8988T (cell line): Measurements from ENCODE around the gene RPAP2.
"Not testable (repeated sequence)": the region's sequence is repeated elsewhere in the genome, so short reads cannot be mapped to it uniquely, and the experiment has no call there.

ENCODE experiments used
- DNase-seq: peaks from one replicate; pipeline ENCODE4 v3.0.0; 2011

The RPAP2 gene

GRCh38 chr1:92298573-92299476 lies at the start of gene RPAP2, which contains the start of gene GLMN:
Gene RPAP2, plus strand, starts transcription at chr1:92299059. Its CDS starts 15 bp downstream, at chr1:92299074.
Gene GLMN, minus strand, starts transcription at chr1:92298987. Its CDS starts 988 bp downstream, at chr1:92297999.
- DNase-seq, result peak; percentile 28

GRCh38 chr1:92254714-92255113 lies 44.1 kb upstream of the RPAP2 start:
- DNase-seq, result not testable (repeated sequence)

- no peak for DNase-seq
Observed at GRCh38 chr1:92259350-92259749, 39.5 kb upstream of the RPAP2 start.

GRCh38 chr1:92262516-92262915 lies 36.3 kb upstream of the RPAP2 start:
- no peak for DNase-seq

GRCh38 chr1:92273039-92273438 lies 25.8 kb upstream of the RPAP2 start:
- DNase-seq, result no peak

DNA sequence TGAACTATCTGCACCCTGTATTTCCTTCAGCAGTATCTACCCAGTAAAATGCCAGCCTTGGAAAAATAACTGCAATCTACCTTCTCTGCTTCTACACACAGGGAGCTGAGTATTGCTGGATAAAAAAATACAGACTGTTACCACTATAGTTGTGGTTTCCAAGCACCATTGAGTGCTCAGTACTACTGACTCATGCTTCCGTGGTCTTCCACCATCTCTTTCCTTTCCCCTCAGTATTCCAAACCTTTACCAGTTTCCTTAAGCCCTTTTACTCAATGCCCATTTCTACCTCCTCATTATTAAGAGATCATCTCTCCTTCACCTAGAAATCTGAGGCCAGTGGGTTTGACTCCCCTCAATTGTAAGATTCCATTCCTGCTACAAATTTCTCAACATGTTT lies 23.9 kb upstream of the RPAP2 start:
- DNase-seq, result no peak

DNA sequence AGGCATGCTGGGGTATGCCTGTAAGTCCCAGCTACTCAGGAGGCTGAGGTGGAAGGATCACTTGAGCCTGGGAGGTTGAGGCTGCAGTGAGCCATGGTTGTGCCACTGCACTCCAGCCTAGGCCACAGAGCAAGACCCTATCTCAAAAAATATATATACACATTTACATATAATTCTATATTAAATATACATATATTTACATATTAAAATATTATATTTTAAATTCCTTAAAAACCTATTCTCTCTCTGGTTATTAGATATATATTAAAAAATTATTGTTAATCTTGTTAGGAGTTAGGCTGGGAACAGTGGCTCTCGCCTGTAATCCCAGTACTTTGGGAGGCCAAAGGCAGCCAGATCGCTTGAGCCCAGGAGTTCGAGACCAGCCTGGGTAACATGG lies 22.8 kb upstream of the RPAP2 start:
- DNase-seq, result no peak

DNA sequence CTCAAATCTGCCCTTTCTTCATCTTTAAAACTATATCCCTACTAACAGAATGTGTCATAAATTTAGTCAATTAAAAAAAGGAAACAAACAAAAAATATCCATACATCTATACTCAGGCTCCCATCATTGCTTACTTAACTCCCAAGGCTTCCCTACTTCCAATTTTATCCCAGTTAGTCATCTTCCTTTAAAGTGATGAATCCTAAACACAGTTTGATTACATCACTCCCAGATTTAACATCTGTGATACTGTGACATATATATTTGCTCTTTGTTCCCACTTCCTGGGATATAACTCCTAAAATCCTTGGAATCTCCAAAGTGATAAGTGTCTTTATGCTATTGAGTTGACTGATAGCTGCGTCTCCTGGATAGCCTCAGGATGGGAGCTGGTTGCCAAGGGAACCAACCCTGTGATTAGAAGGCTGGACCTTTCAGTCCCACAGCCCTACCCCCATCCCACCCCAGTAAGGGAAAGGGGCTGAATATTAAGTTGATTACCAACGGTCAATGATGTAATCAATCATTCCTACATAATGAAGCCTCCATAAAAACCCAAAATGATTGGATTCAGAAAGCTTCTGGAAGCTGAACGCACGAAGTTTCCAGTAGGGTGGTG lies 21.6 kb upstream of the RPAP2 start:
- no peak for DNase-seq

DNA sequence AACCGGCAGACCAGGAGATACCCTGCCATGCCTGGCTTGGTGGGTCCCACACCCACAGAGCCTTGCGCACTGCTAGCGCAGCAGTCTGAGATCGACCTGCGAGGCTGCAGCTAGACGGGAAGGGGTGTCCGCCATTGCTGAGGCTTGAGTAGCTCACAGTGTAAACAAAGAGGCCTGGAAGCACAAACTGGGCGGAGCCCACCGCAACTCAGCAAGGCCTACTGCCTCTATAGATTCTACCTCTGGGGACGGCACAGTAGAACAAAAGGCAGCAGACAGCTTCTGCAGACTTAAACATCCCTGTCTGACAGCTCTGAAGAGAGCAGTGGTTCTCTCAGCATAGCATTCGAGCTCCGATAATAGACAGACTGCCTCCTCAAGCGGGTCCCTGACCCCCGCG lies 19.1 kb upstream of the RPAP2 start:
- not testable (repeated sequence) for DNase-seq

DNA sequence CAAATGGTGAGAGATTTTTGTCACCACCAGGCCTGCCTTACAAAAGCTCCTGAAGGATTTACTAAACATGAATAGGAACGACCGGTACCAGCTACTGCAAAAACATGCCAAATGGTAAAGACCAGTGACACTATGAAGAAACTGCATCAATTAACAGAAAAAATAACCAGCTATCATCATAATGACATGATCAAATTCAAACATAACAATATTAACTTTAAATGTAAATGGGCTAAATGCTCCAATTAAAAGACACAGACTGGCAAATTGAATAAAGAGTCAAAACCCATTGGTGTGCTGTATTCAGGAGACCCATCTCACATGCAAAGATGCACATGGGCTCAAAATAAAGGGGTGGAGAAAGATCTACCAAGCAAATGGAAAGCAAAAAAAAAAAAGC lies 17.4 kb upstream of the RPAP2 start:
- not testable (repeated sequence) for DNase-seq

- no peak for DNase-seq
Observed at GRCh38 chr1:92291372-92291999, 7.4 kb upstream of the RPAP2 start.

- no peak for DNase-seq
Observed at GRCh38 chr1:92298213-92298572, 666 bp upstream of the RPAP2 start.

DNA sequence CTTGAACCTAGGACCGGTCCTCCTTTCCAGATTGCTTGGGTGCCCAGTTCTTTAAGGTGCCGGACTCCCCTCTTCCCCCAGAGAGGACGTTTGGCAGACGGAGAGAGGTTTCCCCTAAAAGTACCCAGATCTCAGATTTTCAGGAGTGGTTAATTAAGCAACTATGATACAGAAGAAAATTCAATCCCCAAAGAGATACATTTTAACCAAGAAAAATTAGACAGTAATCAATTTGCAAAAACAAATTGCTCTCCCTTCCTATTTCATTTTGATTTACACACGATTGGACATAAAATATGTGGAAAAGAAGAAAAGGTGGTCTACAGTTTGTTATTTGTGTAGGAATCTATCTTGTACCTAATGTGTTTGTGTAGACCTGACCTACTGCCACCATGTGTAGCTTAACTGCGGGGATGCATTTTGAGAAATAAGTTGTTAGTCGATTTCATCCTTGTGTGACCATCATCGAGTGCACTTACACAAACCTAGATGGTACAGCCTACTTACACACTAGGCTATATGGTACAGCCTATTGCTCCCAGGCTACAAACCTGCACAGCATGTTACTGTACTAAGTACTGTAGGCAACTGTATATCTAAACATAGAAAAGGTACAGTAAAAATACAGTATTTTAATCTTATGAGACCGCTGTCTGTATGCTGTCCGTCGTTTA lies 755 bp downstream of the RPAP2 start:
- DNase-seq, result no peak

- no peak for DNase-seq
Observed at GRCh38 chr1:92301021-92301420, 2.2 kb downstream of the RPAP2 start.

GRCh38 chr1:92306020-92306419 lies 7.2 kb downstream of the RPAP2 start:
- no peak for DNase-seq

DNA sequence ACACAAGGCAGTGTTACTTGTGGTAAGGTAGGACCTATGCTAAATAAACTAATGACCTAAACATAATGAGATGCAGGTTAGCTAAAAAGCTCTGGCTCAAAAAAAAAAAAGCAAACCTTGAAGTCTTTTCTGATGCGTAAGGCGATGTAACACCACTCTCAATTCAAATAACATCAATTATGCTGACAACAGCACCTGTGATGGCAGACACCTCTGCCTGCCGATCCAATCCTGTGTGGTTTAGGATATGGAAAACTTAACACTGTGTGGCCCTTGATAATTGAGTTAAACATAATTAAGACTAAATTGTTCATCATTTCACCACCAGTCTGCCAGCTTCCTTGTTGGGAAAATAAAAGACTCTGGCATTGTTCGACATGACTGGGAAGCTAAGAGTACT lies 9.1 kb downstream of the RPAP2 start:
- DNase-seq, result no peak

GRCh38 chr1:92310185-92310597 lies 11.3 kb downstream of the RPAP2 start:
- DNase-seq, result no peak

DNA sequence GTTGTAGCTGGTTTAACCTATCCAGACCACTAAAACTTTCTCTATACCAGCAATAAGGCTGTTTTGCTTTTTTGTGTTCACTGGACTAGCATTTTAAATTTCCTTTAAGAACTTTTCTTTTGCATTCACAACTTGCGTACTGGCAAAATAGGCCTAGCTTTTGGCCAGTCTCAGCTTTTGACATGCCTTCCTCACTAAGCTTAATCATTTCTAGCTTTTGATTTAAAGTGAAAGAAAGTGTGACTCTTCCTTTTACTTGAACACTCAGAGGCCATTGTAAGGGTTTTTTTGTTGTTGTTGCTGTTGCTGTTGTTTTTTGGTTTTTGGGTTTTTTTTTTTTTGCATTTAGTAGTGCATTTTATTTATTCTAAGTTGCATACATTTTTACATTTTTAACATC lies 15.2 kb downstream of the RPAP2 start:
- no peak for DNase-seq

DNA sequence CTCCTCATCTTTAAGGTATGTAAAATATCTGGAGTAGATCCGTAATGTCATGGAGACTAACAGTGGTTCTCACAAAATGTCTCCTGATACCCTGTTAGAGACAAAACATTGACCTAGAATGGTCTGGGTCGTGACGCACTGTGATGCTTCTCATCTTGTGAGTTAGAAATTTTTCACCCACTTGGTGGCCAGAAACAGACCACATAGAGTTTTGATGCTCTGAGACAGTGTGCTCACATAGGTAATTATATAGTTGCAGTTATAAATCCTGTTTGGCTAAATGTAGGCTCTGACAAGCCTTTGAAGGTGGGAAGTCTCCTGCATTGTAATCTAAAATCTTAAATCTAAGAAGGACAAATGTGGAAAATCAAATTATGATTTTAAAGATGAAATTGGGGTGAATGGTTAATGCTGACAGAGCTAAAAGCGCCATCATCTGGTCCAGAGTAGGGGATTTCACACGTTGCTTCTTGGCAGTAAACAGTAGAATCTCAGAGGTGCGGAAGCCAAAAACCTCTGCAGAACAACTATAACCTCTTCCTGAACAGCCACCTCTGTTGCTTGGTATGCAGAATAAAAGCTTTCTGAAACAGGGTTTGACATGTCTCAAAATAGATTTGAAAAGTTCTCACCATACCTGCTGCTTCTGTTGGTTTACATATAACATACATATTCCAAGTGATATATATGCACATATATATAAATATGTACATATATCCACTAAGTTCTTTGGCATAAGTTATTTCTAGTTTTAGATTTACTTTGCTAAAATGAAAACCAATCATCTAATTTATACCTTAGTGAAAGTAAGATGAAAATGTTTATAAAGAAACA lies 17.1 kb downstream of the RPAP2 start:
- no peak for DNase-seq

GRCh38 chr1:92317836-92318493 lies 19.1 kb downstream of the RPAP2 start:
- DNase-seq, result no peak
